ENCODE results near the gene SPTBN4.
"Not testable (repeated sequence)": the region's sequence is repeated elsewhere in the genome, so short reads cannot be mapped to it uniquely, and the experiment has no call there.

Gene SPTBN4

GRCh38 chr19:40534148-40534547, 67.3 kb downstream of the SPTBN4 start:
- Histone ChIP-seq H3K36me3 (ENCODE audit: control insufficient read depth, insufficient read depth, low read length) (no peaks in the 10 kb centered on the region), H3K27ac (ENCODE audit: low read depth, low read length) (no peak overlapping the region), H3K27me3 (ENCODE audit: control insufficient read depth, insufficient read depth, low read length) (no peaks in the 10 kb centered on the region), H3K9ac (ENCODE audit: low read length) (no peak overlapping the region), H3K4me1 (ENCODE audit: control insufficient read depth, insufficient read depth, low read length) (no peaks in the 10 kb centered on the region), H3K4me3 (ENCODE audit: low read length) (no peak overlapping the region)

- Histone ChIP-seq H3K4me1 (ENCODE audit: control insufficient read depth, insufficient read depth, low read length) (no peaks in the 10 kb centered on the region), H3K9ac (ENCODE audit: low read length) (no peak overlapping the region), H3K36me3 (ENCODE audit: control insufficient read depth, insufficient read depth, low read length) (no peaks in the 10 kb centered on the region), H3K27me3 (ENCODE audit: control insufficient read depth, insufficient read depth, low read length) (peaks cover 2% of the 10 kb centered on the region), H3K4me3 (ENCODE audit: low read length) (no peak overlapping the region), H3K27ac (ENCODE audit: low read depth, low read length) (no peak overlapping the region)
Observed at GRCh38 chr19:40539070-40539469, 72.3 kb downstream of the SPTBN4 start.

- Histone ChIP-seq H3K36me3 (ENCODE audit: control insufficient read depth, insufficient read depth, low read length) (no peaks in the 10 kb centered on the region), H3K27ac (ENCODE audit: low read depth, low read length) (no peak overlapping the region), H3K9ac (ENCODE audit: low read length) (no peak overlapping the region), H3K27me3 (ENCODE audit: control insufficient read depth, insufficient read depth, low read length) (peaks cover 2% of the 10 kb centered on the region), H3K4me1 (ENCODE audit: control insufficient read depth, insufficient read depth, low read length) (no peaks in the 10 kb centered on the region), H3K4me3 (ENCODE audit: low read length) (no peak overlapping the region)
Observed at GRCh38 chr19:40542202-40542859, 75.5 kb downstream of the SPTBN4 start.

- H3K4me1 ChIP-seq (ENCODE audit: control insufficient read depth, insufficient read depth, low read length), result no peaks in the 10 kb centered on the region
- H3K4me3 ChIP-seq (ENCODE audit: low read length), result no peak overlapping the region
- peaks cover 2% of the 10 kb centered on the region for H3K27me3 ChIP-seq (ENCODE audit: control insufficient read depth, insufficient read depth, low read length)
- H3K27ac ChIP-seq (ENCODE audit: low read depth, low read length), result no peak overlapping the region
- H3K36me3 ChIP-seq (ENCODE audit: control insufficient read depth, insufficient read depth, low read length), result no peaks in the 10 kb centered on the region
- H3K9ac ChIP-seq (ENCODE audit: low read length), result no peak overlapping the region
Observed at GRCh38 chr19:40543029-40543597, 76.3 kb downstream of the SPTBN4 start.

- H3K27me3 ChIP-seq (ENCODE audit: control insufficient read depth, insufficient read depth, low read length); H3K36me3 ChIP-seq (ENCODE audit: control insufficient read depth, insufficient read depth, low read length): not testable (repeated sequence)
Observed at GRCh38 chr19:40546153-40546841, 79.5 kb downstream of the SPTBN4 start.

GRCh38 chr19:40547190-40547589, 80.4 kb downstream of the SPTBN4 start:
- not testable (repeated sequence) for H3K9ac ChIP-seq (ENCODE audit: low read length); H3K36me3 ChIP-seq (ENCODE audit: control insufficient read depth, insufficient read depth, low read length); H3K4me3 ChIP-seq (ENCODE audit: low read length); H3K27me3 ChIP-seq (ENCODE audit: control insufficient read depth, insufficient read depth, low read length); H3K4me1 ChIP-seq (ENCODE audit: control insufficient read depth, insufficient read depth, low read length); H3K27ac ChIP-seq (ENCODE audit: low read depth, low read length)

More at GRCh38 chr19:40546153-40546841, 79.5 kb downstream of the SPTBN4 start:
- H3K9ac ChIP-seq (ENCODE audit: low read length); H3K4me3 ChIP-seq (ENCODE audit: low read length); H3K27ac ChIP-seq (ENCODE audit: low read depth, low read length); H3K4me1 ChIP-seq (ENCODE audit: control insufficient read depth, insufficient read depth, low read length): not testable (repeated sequence)

- H3K4me1 ChIP-seq (ENCODE audit: control insufficient read depth, insufficient read depth, low read length), result no peaks in the 10 kb centered on the region
- H3K4me3 ChIP-seq (ENCODE audit: low read length), result no peak overlapping the region
- H3K36me3 ChIP-seq (ENCODE audit: control insufficient read depth, insufficient read depth, low read length), result no peaks in the 10 kb centered on the region
- no peak overlapping the region for H3K9ac ChIP-seq (ENCODE audit: low read length)
- H3K27ac ChIP-seq (ENCODE audit: low read depth, low read length), result no peak overlapping the region
- peaks cover 7% of the 10 kb centered on the region for H3K27me3 ChIP-seq (ENCODE audit: control insufficient read depth, insufficient read depth, low read length)
Observed at GRCh38 chr19:40547836-40548235, 81.0 kb downstream of the SPTBN4 start.

GRCh38 chr19:40549007-40549708, 82.4 kb downstream of the SPTBN4 start:
- H3K4me1 ChIP-seq (ENCODE audit: control insufficient read depth, insufficient read depth, low read length), result no peaks in the 10 kb centered on the region
- H3K27me3 ChIP-seq (ENCODE audit: control insufficient read depth, insufficient read depth, low read length), result peaks cover 10% of the 10 kb centered on the region
- H3K27ac ChIP-seq (ENCODE audit: low read depth, low read length), result no peak overlapping the region
- no peak overlapping the region for H3K9ac ChIP-seq (ENCODE audit: low read length)
- no peak overlapping the region for H3K4me3 ChIP-seq (ENCODE audit: low read length)
- no peaks in the 10 kb centered on the region for H3K36me3 ChIP-seq (ENCODE audit: control insufficient read depth, insufficient read depth, low read length)

- H3K4me3 ChIP-seq (ENCODE audit: low read length), result no peak overlapping the region
- peaks cover 17% of the 10 kb centered on the region for H3K27me3 ChIP-seq (ENCODE audit: control insufficient read depth, insufficient read depth, low read length)
- H3K36me3 ChIP-seq (ENCODE audit: control insufficient read depth, insufficient read depth, low read length), result no peaks in the 10 kb centered on the region
- H3K9ac ChIP-seq (ENCODE audit: low read length), result no peak overlapping the region
- H3K27ac ChIP-seq (ENCODE audit: low read depth, low read length), result no peak overlapping the region
- H3K4me1 ChIP-seq (ENCODE audit: control insufficient read depth, insufficient read depth, low read length), result no peaks in the 10 kb centered on the region
Observed at GRCh38 chr19:40550951-40551350, 84.2 kb downstream of the SPTBN4 start.

GRCh38 chr19:40552848-40553247, 86.0 kb downstream of the SPTBN4 start:
- H3K4me1 ChIP-seq (ENCODE audit: control insufficient read depth, insufficient read depth, low read length), result no peaks in the 10 kb centered on the region
- peaks cover 17% of the 10 kb centered on the region for H3K27me3 ChIP-seq (ENCODE audit: control insufficient read depth, insufficient read depth, low read length)
- no peak overlapping the region for H3K27ac ChIP-seq (ENCODE audit: low read depth, low read length)
- no peaks in the 10 kb centered on the region for H3K36me3 ChIP-seq (ENCODE audit: control insufficient read depth, insufficient read depth, low read length)
- no peak overlapping the region for H3K4me3 ChIP-seq (ENCODE audit: low read length)
- H3K9ac ChIP-seq (ENCODE audit: low read length), result no peak overlapping the region

- no peak overlapping the region for H3K4me3 ChIP-seq (ENCODE audit: low read length)
- H3K36me3 ChIP-seq (ENCODE audit: control insufficient read depth, insufficient read depth, low read length), result no peaks in the 10 kb centered on the region
- no peaks in the 10 kb centered on the region for H3K4me1 ChIP-seq (ENCODE audit: control insufficient read depth, insufficient read depth, low read length)
- no peak overlapping the region for H3K27ac ChIP-seq (ENCODE audit: low read depth, low read length)
- H3K27me3 ChIP-seq (ENCODE audit: control insufficient read depth, insufficient read depth, low read length), result peaks cover 14% of the 10 kb centered on the region
- H3K9ac ChIP-seq (ENCODE audit: low read length), result no peak overlapping the region
Observed at GRCh38 chr19:40553885-40554857, 87.4 kb downstream of the SPTBN4 start.
